GM21360 (cell line): Measurements from ENCODE around the gene FAU.

ENCODE experiments used
- ATAC-seq: cut with Tn5 transposase; IDR thresholded peaks from one replicate; pipeline ENCODE4 v1.9.1; 2021; ENCODE audit warnings: mild to moderate bottlenecking, moderate library complexity; ENCODE audit not compliant: unreplicated experiment

Gene FAU

GRCh38 chr11:65109231-65110198, 12.4 kb downstream of the FAU start:
- ATAC-seq = no peak

- no peak for ATAC-seq
Measured at GRCh38 chr11:65108469-65109123, 13.3 kb downstream of the FAU start.

- no peak for ATAC-seq
Measured at GRCh38 chr11:65107751-65108468, 14.0 kb downstream of the FAU start.

GRCh38 chr11:65107078-65107477, 14.9 kb downstream of the FAU start:
- no peak for ATAC-seq

GRCh38 chr11:65104628-65105027, 17.3 kb downstream of the FAU start:
- no peak for ATAC-seq

- no peak for ATAC-seq
Measured at GRCh38 chr11:65103476-65103875, 18.5 kb downstream of the FAU start.

- no peak for ATAC-seq
Measured at GRCh38 chr11:65102142-65103095, 19.5 kb downstream of the FAU start.

GRCh38 chr11:65100674-65101350, 21.1 kb downstream of the FAU start:
- ATAC-seq = no peak

- no peak for ATAC-seq
Measured at GRCh38 chr11:65096926-65097325, 25.0 kb downstream of the FAU start.

GRCh38 chr11:65095974-65096806, 25.7 kb downstream of the FAU start, which contains the start of gene VPS51:
Gene VPS51 (plus strand): TSS chr11:65096214. CDS start chr11:65096251, 37 bp downstream.
- peak; percentile 78 for ATAC-seq

- no peak for ATAC-seq
Measured at GRCh38 chr11:65095427-65095826, 26.5 kb downstream of the FAU start.

- ATAC-seq = no peak
Measured at GRCh38 chr11:65090628-65091027, 31.3 kb downstream of the FAU start.

- ATAC-seq = no peak
Measured at GRCh38 chr11:65089621-65090020, 32.3 kb downstream of the FAU start.

- ATAC-seq = no peak
Measured at GRCh38 chr11:65087827-65088226, 34.1 kb downstream of the FAU start.

GRCh38 chr11:65087216-65087615, 34.7 kb downstream of the FAU start:
- no peak for ATAC-seq

- no peak for ATAC-seq
Measured at GRCh38 chr11:65086809-65087208, 35.1 kb downstream of the FAU start.

GRCh38 chr11:65085446-65085845, 36.5 kb downstream of the FAU start:
- no peak for ATAC-seq

GRCh38 chr11:65084598-65085375, 37.1 kb downstream of the FAU start:
- no peak for ATAC-seq
